ENCODE measurements around the gene OAS2.

The OAS2 gene

DNA sequence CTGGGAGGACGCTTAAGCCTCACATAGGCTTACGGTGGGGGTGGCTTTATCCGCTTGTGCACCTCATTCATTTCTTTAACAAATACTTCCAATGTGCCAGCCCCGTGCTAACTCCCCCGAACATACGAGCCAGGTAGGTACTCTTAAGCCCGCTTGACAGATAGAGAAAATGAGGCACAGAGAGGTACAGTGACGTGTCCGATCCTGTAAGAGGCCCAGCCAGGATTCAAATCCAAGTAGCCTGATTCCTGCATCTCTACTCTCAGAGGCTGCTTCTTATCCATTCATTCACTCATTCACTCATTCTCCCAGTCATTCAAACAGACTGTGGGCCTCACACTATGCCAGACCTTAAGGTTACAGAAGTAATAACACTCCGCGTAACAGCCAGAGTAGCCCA is 39.6 kb upstream of the OAS2 start:
- H3K9me3 ChIP-seq (ENCODE audit: low read length) = no peaks in the 10 kb centered on the region
- H3K36me3 ChIP-seq (ENCODE audit: insufficient read depth, low read length) = no peaks in the 10 kb centered on the region
- peak overlapping the region; percentile 89 for H3K4me2 ChIP-seq (ENCODE audit: low read length)
- H3K27ac ChIP-seq (ENCODE audit: low read depth, low read length, poor library complexity, severe bottlenecking) = no peak overlapping the region
- peak overlapping the region; percentile 65 for H3K9ac ChIP-seq (ENCODE audit: low read length)
- TF ChIP-seq EZH2 (IDR thresholded peaks at IDR 0.05; ENCODE audit: borderline replicate concordance, low read length) (no peak), CTCF (IDR thresholded peaks at IDR 0.05; ENCODE audit: low read length) (no peak)
- H3K79me2 ChIP-seq (ENCODE audit: insufficient read depth, low read length) = no peaks in the 10 kb centered on the region
- H4K20me1 ChIP-seq (ENCODE audit: insufficient read depth, low read length) = no peaks in the 10 kb centered on the region
- peak overlapping the region; percentile 68 for H3K4me3 ChIP-seq (ENCODE audit: low read depth, low read length, poor library complexity, severe bottlenecking)
- H3F3A ChIP-seq (ENCODE audit: insufficient read depth, low read length) = no peaks in the 10 kb centered on the region
- peaks cover 28% of the 10 kb centered on the region for H3K4me1 ChIP-seq (ENCODE audit: insufficient read depth, low read length, severe bottlenecking)
- no peaks in the 10 kb centered on the region for H3K9me2 ChIP-seq (ENCODE audit: low read depth, low read length)
- H2AFZ ChIP-seq (ENCODE audit: low read length) = no peak overlapping the region
- H3K27me3 ChIP-seq (ENCODE audit: insufficient read depth, low read length) = no peaks in the 10 kb centered on the region

DNA sequence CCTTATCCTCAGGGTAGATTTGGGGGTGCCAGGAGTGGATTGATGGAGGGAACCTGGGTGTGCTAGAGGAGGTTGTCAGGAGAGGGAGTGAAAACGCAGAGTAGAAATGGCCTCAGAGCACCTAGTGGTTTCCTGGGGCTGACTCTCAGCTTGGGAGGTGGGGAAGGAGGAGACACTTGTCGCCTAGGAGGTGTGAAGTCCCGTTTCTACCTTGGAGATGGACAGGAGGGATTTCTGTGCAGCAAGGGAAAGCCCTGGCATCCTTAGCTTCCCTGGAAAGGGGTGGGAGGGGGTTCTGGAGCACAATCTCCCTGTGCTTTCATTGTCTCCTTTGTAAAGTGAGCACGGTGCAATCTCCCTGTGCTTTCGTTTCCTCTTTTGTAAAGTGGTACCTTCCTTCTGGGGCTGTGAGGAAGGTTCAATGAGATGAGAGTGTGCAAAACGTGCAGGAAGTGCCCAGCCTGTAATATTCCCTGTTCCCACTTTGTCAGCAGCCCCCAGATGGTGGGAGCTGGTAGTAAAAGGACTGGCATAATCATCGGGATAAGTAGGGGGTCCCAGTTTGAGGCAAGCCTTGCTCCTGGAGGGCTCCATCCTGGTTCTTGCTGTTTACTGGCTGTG is 38.4 kb upstream of the OAS2 start:
- Histone ChIP-seq H3K4me2 (ENCODE audit: low read length) (peak overlapping the region; percentile 89), H2AFZ (ENCODE audit: low read length) (no peak overlapping the region), H3K9me2 (ENCODE audit: low read depth, low read length) (no peaks in the 10 kb centered on the region), H4K20me1 (ENCODE audit: insufficient read depth, low read length) (no peaks in the 10 kb centered on the region), H3K9ac (ENCODE audit: low read length) (peak overlapping the region; percentile 22; the same call in 1 of the 2 replicates), H3K4me1 (ENCODE audit: insufficient read depth, low read length, severe bottlenecking) (peaks cover 28% of the 10 kb centered on the region), H3K36me3 (ENCODE audit: insufficient read depth, low read length) (no peaks in the 10 kb centered on the region), H3K79me2 (ENCODE audit: insufficient read depth, low read length) (no peaks in the 10 kb centered on the region), H3K9me3 (ENCODE audit: low read length) (no peaks in the 10 kb centered on the region), H3F3A (ENCODE audit: insufficient read depth, low read length) (no peaks in the 10 kb centered on the region), H3K4me3 (ENCODE audit: low read depth, low read length, poor library complexity, severe bottlenecking) (peak overlapping the region; percentile 68), H3K27ac (ENCODE audit: low read depth, low read length, poor library complexity, severe bottlenecking) (peak overlapping the region; percentile 77), H3K27me3 (ENCODE audit: insufficient read depth, low read length) (no peaks in the 10 kb centered on the region)
- TF ChIP-seq CTCF (IDR thresholded peaks at IDR 0.05; ENCODE audit: low read length) (no peak; the same call in 1 of the 2 replicates), EZH2 (IDR thresholded peaks at IDR 0.05; ENCODE audit: borderline replicate concordance, low read length) (no peak)

DNA sequence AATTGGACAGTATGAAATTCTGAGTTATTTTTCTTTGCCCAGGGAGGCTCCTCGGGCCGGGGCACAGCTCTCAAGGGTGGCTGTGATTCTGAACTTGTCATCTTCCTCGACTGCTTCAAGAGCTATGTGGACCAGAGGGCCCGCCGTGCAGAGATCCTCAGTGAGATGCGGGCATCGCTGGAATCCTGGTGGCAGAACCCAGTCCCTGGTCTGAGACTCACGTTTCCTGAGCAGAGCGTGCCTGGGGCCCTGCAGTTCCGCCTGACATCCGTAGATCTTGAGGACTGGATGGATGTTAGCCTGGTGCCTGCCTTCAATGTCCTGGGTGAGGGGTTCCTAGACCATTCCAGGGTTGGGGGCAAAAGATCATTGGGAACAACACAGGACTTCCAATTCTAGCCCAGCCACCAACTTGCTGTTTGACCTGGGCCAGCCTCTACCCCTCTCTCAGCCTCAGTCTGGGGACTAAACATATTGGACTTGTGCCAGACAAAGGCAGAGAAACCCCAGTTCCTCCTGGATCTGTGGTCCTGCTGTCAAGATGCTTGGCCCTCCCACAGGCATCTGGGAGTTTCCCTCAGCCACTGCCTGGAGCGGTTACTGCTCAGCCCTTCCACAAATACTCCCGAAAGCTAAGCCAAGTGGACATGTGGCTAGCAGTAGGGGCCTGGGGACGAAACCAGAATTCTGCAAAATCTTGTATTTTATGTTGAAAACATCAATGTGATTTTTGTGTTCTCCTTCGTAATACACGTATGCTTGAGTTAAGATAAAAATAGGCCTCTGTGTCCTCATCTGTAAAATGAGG is 36.6 kb upstream of the OAS2 start:
- no peaks in the 10 kb centered on the region for H3K79me2 ChIP-seq (ENCODE audit: insufficient read depth, low read length)
- H3K9me2 ChIP-seq (ENCODE audit: low read depth, low read length) = no peaks in the 10 kb centered on the region
- no peaks in the 10 kb centered on the region for H3F3A ChIP-seq (ENCODE audit: insufficient read depth, low read length)
- no peak overlapping the region for H3K27ac ChIP-seq (ENCODE audit: low read depth, low read length, poor library complexity, severe bottlenecking)
- H3K9ac ChIP-seq (ENCODE audit: low read length) = no peak overlapping the region
- no peak overlapping the region for H3K4me3 ChIP-seq (ENCODE audit: low read depth, low read length, poor library complexity, severe bottlenecking)
- no peak overlapping the region for H2AFZ ChIP-seq (ENCODE audit: low read length)
- H3K9me3 ChIP-seq (ENCODE audit: low read length) = no peaks in the 10 kb centered on the region
- H4K20me1 ChIP-seq (ENCODE audit: insufficient read depth, low read length) = no peaks in the 10 kb centered on the region
- H3K27me3 ChIP-seq (ENCODE audit: insufficient read depth, low read length) = no peaks in the 10 kb centered on the region
- no peak overlapping the region for H3K4me2 ChIP-seq (ENCODE audit: low read length)
- H3K36me3 ChIP-seq (ENCODE audit: insufficient read depth, low read length) = no peaks in the 10 kb centered on the region
- TF ChIP-seq CTCF (IDR thresholded peaks at IDR 0.05; ENCODE audit: low read length) = no peak
- TF ChIP-seq EZH2 (IDR thresholded peaks at IDR 0.05; ENCODE audit: borderline replicate concordance, low read length) = no peak
- H3K4me1 ChIP-seq (ENCODE audit: insufficient read depth, low read length, severe bottlenecking) = peaks cover 28% of the 10 kb centered on the region

Data from OCI-LY1 (cell line).